AG08396 (cell line): ENCODE measurements around the gene TMPRSS9.
"Not testable (repeated sequence)": the region's sequence is repeated elsewhere in the genome, so short reads cannot be mapped to it uniquely, and the experiment has no call there.

Experiments used
- DNase-seq: peaks from one replicate; pipeline ENCODE4 v3.0.0; 2012; ENCODE audit warnings: low spot score, mixed read lengths

TMPRSS9 gene

GRCh38 chr19:2362046-2362969, 2.2 kb downstream of the TMPRSS9 start:
- no peak for DNase-seq

DNA sequence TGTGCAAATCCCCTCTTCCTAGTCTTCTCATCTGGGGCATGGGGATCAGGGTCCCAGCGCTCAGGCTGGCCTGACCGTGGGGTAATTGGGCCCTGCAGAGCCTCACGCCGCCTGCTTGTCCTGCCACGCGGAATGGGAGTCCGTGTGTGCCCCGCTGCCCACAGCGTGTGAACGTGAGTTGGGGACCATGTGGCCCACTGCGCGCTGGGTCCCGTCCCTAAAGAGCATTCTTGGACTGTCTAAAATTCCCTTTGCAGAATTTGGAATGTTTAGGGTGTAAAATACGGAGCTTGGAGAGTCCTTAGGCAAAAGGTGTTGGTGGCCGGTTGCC, 2.9 kb downstream of the TMPRSS9 start:
- no peak for DNase-seq

DNA sequence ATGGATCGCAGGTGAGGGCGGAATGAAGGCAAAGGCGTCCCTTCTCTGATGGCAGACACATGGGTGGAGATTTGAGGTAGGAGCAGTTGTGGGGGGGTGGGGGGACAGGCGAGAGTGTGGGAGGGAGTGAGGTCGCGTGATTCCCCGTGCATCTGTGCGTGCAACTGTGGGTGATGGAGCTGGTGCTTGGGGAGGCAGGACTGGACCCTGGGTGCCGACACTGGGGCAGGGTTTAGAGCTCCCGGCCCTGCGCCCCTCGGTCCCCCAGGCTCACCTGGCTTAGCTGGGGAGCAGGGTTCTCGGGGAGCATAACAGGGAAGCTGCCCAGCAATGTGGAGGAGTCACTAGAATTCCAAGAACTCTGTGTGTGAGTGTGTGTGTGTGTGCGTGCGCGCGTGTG, 3.4 kb downstream of the TMPRSS9 start:
- no peak for DNase-seq

GRCh38 chr19:2365201-2365970, 5.3 kb downstream of the TMPRSS9 start:
- no peak for DNase-seq

DNA sequence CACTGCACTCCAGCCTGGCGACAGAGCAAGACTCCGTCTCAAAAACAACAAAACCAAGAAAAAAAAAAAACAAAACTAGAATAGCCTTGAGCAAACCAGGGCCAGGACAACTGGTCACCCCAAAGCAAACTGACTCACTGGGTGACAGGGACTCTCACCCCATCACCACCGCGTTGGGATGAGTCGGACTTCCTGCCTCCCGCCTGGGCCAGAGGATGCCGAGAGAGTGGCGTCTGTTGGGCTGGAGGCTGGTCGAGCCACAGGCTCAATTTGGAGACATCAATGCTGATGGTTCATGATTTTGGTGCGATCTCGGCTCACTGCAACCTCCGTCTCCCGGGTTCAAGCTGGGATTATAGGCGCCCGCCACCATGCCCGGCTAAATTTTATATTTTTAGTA, 11.6 kb downstream of the TMPRSS9 start:
- DNase-seq: no peak

DNA sequence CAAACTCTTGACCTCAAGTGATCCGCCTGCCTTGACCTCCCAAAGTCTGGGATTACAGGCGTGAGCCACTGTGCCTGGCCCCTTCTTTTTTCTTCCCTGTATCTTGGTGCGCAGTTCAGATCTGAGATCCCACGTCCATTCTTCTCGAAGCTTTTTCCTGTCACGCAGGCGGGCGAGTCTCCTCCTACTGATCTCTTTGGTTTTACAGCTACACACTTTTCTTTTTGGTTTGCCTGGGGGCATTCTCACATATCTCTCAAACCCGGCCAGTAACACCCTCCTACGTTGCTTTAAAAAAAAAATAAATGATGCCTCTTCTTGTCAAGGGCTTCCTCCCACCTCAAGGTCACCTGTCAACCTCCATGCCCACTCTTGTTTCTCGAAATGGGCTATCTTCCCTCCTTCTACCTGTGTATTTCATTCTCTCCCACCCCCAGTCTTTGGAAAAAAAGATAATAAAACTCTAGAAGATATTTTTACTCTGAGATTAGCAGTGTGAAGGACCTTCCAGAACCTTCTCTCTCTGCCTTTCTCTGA, 12.1 kb downstream of the TMPRSS9 start:
- no peak for DNase-seq

DNA sequence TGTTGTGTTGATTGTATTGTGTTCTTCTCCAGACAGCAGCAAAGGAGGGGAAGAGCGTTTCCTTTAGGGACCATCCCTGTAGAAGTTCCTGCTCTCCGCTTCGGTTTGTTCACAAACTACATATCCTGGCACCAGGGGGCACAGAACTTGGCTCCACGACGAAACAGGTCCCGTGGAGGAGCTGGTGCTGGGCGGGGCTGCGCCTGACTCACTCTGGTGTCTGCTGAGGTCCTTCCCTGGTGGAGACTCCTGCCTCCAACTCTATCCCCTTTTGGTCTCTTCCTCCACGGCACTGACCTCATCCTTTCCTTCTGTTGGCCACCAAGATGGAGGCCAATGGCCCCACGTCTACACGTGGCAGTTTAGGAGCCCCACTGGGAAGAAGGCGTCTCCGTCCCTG, 14.7 kb downstream of the TMPRSS9 start:
- no peak for DNase-seq

DNA sequence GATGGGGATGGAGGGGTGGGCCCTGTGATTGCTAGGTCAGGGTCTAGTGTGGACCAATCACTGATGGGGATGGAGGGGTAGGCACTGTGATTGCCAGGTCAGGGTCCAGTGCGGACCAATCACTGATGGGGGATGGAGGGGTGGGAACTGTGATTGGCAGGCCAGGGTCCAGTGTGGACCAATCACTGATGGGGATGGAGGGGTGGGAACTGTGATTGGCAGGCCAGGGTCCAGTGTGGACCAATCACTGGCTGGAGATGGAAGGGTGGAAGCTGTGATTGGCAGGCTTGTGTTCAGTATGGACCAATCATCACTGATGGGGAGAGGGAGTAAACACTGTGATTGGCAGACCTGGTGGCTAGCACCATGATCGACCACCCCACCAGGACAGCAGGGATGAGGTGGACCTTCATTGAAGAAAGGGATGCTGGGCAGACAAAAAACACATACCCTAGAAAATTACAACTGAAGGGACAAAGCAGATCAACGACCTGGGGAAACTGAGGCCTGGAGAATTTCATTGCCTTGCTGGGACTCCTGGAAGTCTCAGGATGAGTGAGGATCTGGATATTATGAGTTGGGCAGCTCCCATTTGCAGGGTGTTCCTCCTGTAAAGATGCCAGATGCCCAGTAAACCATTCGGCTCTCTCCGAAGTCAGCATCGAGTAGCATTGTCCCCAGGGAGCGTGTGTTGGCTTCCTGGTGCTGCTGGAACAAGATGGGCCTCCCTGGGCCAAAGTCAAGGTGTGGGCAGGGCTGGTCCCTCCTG, 15.5 kb downstream of the TMPRSS9 start:
- DNase-seq: no peak

- no peak for DNase-seq
Observed at GRCh38 chr19:2376784-2377519, 16.9 kb downstream of the TMPRSS9 start.

GRCh38 chr19:2380567-2380966, 20.5 kb downstream of the TMPRSS9 start:
- no peak for DNase-seq

DNA sequence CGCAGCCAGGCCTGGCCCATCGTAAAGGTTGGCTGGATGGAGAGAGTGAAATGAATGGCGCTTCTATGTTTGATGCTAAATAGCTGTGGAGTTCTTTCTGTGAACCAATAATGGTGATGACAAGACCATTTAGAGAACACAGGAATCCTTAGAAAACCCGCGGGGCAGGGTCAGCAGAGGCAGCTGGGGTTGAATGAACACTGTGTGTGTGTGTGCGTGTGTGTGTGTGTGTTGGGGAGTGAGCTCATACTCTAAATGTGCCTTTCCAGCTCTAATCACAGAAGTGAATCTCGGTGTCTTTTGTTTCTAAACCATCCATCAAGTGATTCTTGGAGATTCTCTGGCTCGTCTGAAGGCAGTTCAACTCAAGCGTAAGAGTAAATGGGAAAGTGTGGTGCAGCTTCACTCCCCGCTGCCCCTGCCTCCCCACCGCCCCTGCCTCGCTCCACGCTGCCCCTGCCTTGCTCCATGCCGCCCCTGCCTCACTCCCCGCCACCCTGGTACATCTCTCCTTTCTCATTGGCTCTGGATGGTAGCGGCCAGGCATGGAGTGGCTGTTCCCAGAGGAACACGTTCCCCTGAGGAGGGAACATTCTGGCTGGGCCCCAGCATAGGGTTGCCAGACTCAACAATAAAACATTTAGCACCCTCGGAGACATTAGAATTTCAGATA, 21.2 kb downstream of the TMPRSS9 start:
- DNase-seq: no peak

GRCh38 chr19:2382530-2383222, 22.6 kb downstream of the TMPRSS9 start:
- no peak for DNase-seq

- peak; percentile 84 for DNase-seq
Observed at GRCh38 chr19:2385053-2385721, 25.1 kb downstream of the TMPRSS9 start.

DNA sequence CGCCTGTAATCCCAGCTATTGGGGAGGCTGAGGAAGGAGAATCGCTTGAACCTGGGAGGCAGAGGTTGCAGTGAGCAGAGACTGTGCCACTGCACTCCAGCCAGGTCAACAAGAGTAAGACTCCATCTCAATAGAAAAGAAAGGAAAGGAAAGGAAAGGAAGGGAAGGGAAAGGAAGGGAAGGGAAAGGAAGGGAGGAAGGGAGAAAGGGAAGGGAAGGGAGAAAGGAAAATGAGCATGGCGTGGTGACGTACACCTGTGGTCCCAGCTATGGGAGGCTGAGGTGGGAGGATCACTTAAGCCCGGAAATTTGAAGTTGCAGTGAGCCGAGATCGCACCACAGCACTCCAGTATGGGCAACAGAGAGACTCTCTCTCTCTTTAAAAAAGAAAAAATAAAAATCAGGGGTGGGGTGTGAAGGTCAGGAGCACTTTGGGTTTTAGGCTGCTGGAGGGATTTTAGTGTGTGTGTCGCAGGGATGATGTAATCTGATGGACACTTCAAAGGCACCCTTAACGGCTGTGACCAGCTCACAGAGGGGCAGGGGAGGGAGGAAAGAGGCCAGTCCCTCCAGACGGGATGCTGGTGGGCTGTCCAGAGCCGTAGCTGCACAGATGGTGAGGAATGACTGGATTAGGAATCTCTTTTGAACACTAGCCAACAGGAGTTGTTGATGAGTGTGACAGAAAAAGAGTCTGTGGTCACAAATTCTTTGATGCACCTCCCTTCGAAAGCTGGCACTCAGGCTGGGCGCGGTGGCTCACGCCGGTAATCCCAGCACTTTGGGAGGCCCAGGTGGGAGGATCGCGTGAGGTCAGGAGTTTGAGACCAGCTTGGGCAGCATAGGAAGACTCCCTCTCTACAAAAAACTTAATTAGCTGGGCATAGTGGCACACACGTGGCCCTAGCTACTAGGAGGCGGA, 27.6 kb downstream of the TMPRSS9 start:
- no peak for DNase-seq

- DNase-seq: no peak
Observed at GRCh38 chr19:2389594-2389993, 29.5 kb downstream of the TMPRSS9 start.

- DNase-seq: peak; percentile 78
Observed at GRCh38 chr19:2391118-2391725, 31.2 kb downstream of the TMPRSS9 start.

- DNase-seq: no peak
Observed at GRCh38 chr19:2392366-2392765, 32.3 kb downstream of the TMPRSS9 start.

- DNase-seq: not testable (repeated sequence)
Observed at GRCh38 chr19:2392899-2393298, 32.8 kb downstream of the TMPRSS9 start.
